ENCODE data around the gene RAB40C.
"Not testable (repeated sequence)": the region's sequence is repeated elsewhere in the genome, so short reads cannot be mapped to it uniquely, and the experiment has no call there.

Gene RAB40C

GRCh38 chr16:590815-591200, 942 bp downstream of the RAB40C start:
- no peak for DNase-seq (ENCODE audit: low read depth)

GRCh38 chr16:591231-591630, 1.4 kb downstream of the RAB40C start:
- DNase-seq (ENCODE audit: low read depth) = no peak

GRCh38 chr16:591892-592517, 2.1 kb downstream of the RAB40C start:
- DNase-seq (ENCODE audit: low read depth) = no peak

- DNase-seq (ENCODE audit: low read depth) = no peak
Measured at GRCh38 chr16:592518-593306, 2.8 kb downstream of the RAB40C start.

- DNase-seq (ENCODE audit: low read depth) = no peak
Measured at GRCh38 chr16:593406-593805, 3.5 kb downstream of the RAB40C start.

- DNase-seq (ENCODE audit: low read depth) = no peak
Measured at GRCh38 chr16:593807-594206, 3.9 kb downstream of the RAB40C start.

- no peak for DNase-seq (ENCODE audit: low read depth)
Measured at GRCh38 chr16:595094-595528, 5.2 kb downstream of the RAB40C start.

GRCh38 chr16:595942-596735, 6.3 kb downstream of the RAB40C start:
- DNase-seq (ENCODE audit: low read depth) = no peak

- no peak for DNase-seq (ENCODE audit: low read depth)
Measured at GRCh38 chr16:596736-597060, 6.8 kb downstream of the RAB40C start.

GRCh38 chr16:597655-598054, 7.8 kb downstream of the RAB40C start:
- DNase-seq (ENCODE audit: low read depth) = not testable (repeated sequence)

GRCh38 chr16:598823-599739, 9.2 kb downstream of the RAB40C start:
- no peak for DNase-seq (ENCODE audit: low read depth)

- no peak for DNase-seq (ENCODE audit: low read depth)
Measured at GRCh38 chr16:600781-601180, 10.9 kb downstream of the RAB40C start.

GRCh38 chr16:603933-604332, 14.1 kb downstream of the RAB40C start:
- no peak for DNase-seq (ENCODE audit: low read depth)

- no peak for DNase-seq (ENCODE audit: low read depth)
Measured at GRCh38 chr16:606656-607307, 16.9 kb downstream of the RAB40C start.

- DNase-seq (ENCODE audit: low read depth) = no peak
Measured at GRCh38 chr16:608019-608418, 18.2 kb downstream of the RAB40C start.

- DNase-seq (ENCODE audit: low read depth) = no peak
Measured at GRCh38 chr16:609316-609715, 19.4 kb downstream of the RAB40C start.

GRCh38 chr16:609984-610383, 20.1 kb downstream of the RAB40C start:
- DNase-seq (ENCODE audit: low read depth) = no peak

GRCh38 chr16:610513-611381, 20.9 kb downstream of the RAB40C start:
- DNase-seq (ENCODE audit: low read depth) = no peak

GRCh38 chr16:615122-615521, 25.3 kb downstream of the RAB40C start:
- no peak for DNase-seq (ENCODE audit: low read depth)

Data from CMK (cell line).